ENCODE data around the gene SELPLG. TPM values are rescaled to one million over a fixed set of nuclear protein-coding genes. Genes with fewer than 3 reads are reported as not detected.
"Not testable (repeated sequence)": the region's sequence is repeated elsewhere in the genome, so short reads cannot be mapped to it uniquely, and the experiment has no call there.

The SELPLG gene
- polyA plus RNA-seq, 2 donors: 0.86 to 2.0 TPM

GRCh38 chr12:108622421-108622820, 11.3 kb downstream of the SELPLG start:
- no peaks in the 10 kb centered on the region for H3K27me3 ChIP-seq (ENCODE audit: control insufficient read depth in 1 of 2, insufficient read depth in 2 of 2, low read length in 2 of 2)
- H3K36me3 ChIP-seq (ENCODE audit: control insufficient read depth in 2 of 2, insufficient read depth in 2 of 2, low read length in 1 of 2): peaks cover 0 to 3% of the 10 kb centered on the region in 2 donors
- WGBS, 2 donors: 39 to 53% methylated on average over 4 of the region's 4 CpGs
- peaks cover 0 to 2% of the 10 kb centered on the region in 2 donors for H3K4me1 ChIP-seq (ENCODE audit: control insufficient read depth in 2 of 2, insufficient read depth in 2 of 2, low read length in 1 of 2)
- H3K4me3 ChIP-seq (ENCODE audit: low read depth in 1 of 2, low read length in 2 of 2): no peak overlapping the region
- no peak overlapping the region for H3K27ac ChIP-seq (ENCODE audit: low read depth in 2 of 2, low read length in 1 of 2)
- H3K9me3 ChIP-seq (ENCODE audit: control insufficient read depth in 2 of 2, insufficient read depth in 1 of 2, low read depth in 1 of 2, low read length in 1 of 2): no peaks in the 10 kb centered on the region

GRCh38 chr12:108621161-108621560, 12.5 kb downstream of the SELPLG start:
- 69 to 81% methylated on average over 3 of the region's 3 CpGs for WGBS, 2 donors
- Histone ChIP-seq H3K27me3 (ENCODE audit: control insufficient read depth in 1 of 2, insufficient read depth in 2 of 2, low read length in 2 of 2) (no peaks in the 10 kb centered on the region), H3K27ac (ENCODE audit: low read depth in 2 of 2, low read length in 1 of 2) (no peak overlapping the region), H3K36me3 (ENCODE audit: control insufficient read depth in 2 of 2, insufficient read depth in 2 of 2, low read length in 1 of 2) (peaks cover 0 to 3% of the 10 kb centered on the region in 2 donors), H3K9me3 (ENCODE audit: control insufficient read depth in 2 of 2, insufficient read depth in 1 of 2, low read depth in 1 of 2, low read length in 1 of 2) (no peaks in the 10 kb centered on the region), H3K4me1 (ENCODE audit: control insufficient read depth in 2 of 2, insufficient read depth in 2 of 2, low read length in 1 of 2) (peaks cover 2% of the 10 kb centered on the region in 2 donors), H3K4me3 (ENCODE audit: low read depth in 1 of 2, low read length in 2 of 2) (no peak overlapping the region)

GRCh38 chr12:108620236-108620879, 13.3 kb downstream of the SELPLG start:
- Histone ChIP-seq H3K4me1 (ENCODE audit: control insufficient read depth in 2 of 2, insufficient read depth in 2 of 2, low read length in 1 of 2) (peaks cover 2% of the 10 kb centered on the region in 2 donors), H3K27me3 (ENCODE audit: control insufficient read depth in 1 of 2, insufficient read depth in 2 of 2, low read length in 2 of 2) (no peaks in the 10 kb centered on the region), H3K9me3 (ENCODE audit: control insufficient read depth in 2 of 2, insufficient read depth in 1 of 2, low read depth in 1 of 2, low read length in 1 of 2) (no peaks in the 10 kb centered on the region), H3K27ac (ENCODE audit: low read depth in 2 of 2, low read length in 1 of 2) (no peak overlapping the region), H3K36me3 (ENCODE audit: control insufficient read depth in 2 of 2, insufficient read depth in 2 of 2, low read length in 1 of 2) (peaks cover 0 to 3% of the 10 kb centered on the region in 2 donors), H3K4me3 (ENCODE audit: low read depth in 1 of 2, low read length in 2 of 2) (no peak overlapping the region)
- 93 to 94% methylated on average over 10 of the region's 10 CpGs for WGBS, 2 donors

- H3K27me3 ChIP-seq (ENCODE audit: control insufficient read depth in 1 of 2, insufficient read depth in 2 of 2, low read length in 2 of 2): no peaks in the 10 kb centered on the region
- H3K4me1 ChIP-seq (ENCODE audit: control insufficient read depth in 2 of 2, insufficient read depth in 2 of 2, low read length in 1 of 2): peaks cover 2% of the 10 kb centered on the region in 2 donors
- H3K4me3 ChIP-seq (ENCODE audit: low read depth in 1 of 2, low read length in 2 of 2): no peak overlapping the region
- no peaks in the 10 kb centered on the region for H3K9me3 ChIP-seq (ENCODE audit: control insufficient read depth in 2 of 2, insufficient read depth in 1 of 2, low read depth in 1 of 2, low read length in 1 of 2)
- no peak overlapping the region for H3K27ac ChIP-seq (ENCODE audit: low read depth in 2 of 2, low read length in 1 of 2)
- WGBS, 2 donors: 64 to 66% methylated on average over 14 of the region's 14 CpGs
- H3K36me3 ChIP-seq (ENCODE audit: control insufficient read depth in 2 of 2, insufficient read depth in 2 of 2, low read length in 1 of 2): peaks cover 0 to 3% of the 10 kb centered on the region in 2 donors
Measured at GRCh38 chr12:108619369-108620160, 14.1 kb downstream of the SELPLG start.

GRCh38 chr12:108618953-108619274, 14.8 kb downstream of the SELPLG start:
- whole genome bisulfite sequencing, 2 donors: 76 to 89% methylated on average over 4 of the region's 4 CpGs
- H3K27me3 ChIP-seq (ENCODE audit: control insufficient read depth in 1 of 2, insufficient read depth in 2 of 2, low read length in 2 of 2); H3K27ac ChIP-seq (ENCODE audit: low read depth in 2 of 2, low read length in 1 of 2); H3K36me3 ChIP-seq (ENCODE audit: control insufficient read depth in 2 of 2, insufficient read depth in 2 of 2, low read length in 1 of 2); H3K9me3 ChIP-seq (ENCODE audit: control insufficient read depth in 2 of 2, insufficient read depth in 1 of 2, low read depth in 1 of 2, low read length in 1 of 2); H3K4me3 ChIP-seq (ENCODE audit: low read depth in 1 of 2, low read length in 2 of 2); H3K4me1 ChIP-seq (ENCODE audit: control insufficient read depth in 2 of 2, insufficient read depth in 2 of 2, low read length in 1 of 2): not testable (repeated sequence)

GRCh38 chr12:108618079-108618952, 15.4 kb downstream of the SELPLG start:
- Histone ChIP-seq H3K27me3 (ENCODE audit: control insufficient read depth in 1 of 2, insufficient read depth in 2 of 2, low read length in 2 of 2) (no peaks in the 10 kb centered on the region), H3K36me3 (ENCODE audit: control insufficient read depth in 2 of 2, insufficient read depth in 2 of 2, low read length in 1 of 2) (peaks cover 0 to 2% of the 10 kb centered on the region in 2 donors), H3K9me3 (ENCODE audit: control insufficient read depth in 2 of 2, insufficient read depth in 1 of 2, low read depth in 1 of 2, low read length in 1 of 2) (no peaks in the 10 kb centered on the region), H3K4me3 (ENCODE audit: low read depth in 1 of 2, low read length in 2 of 2) (no peak overlapping the region), H3K27ac (ENCODE audit: low read depth in 2 of 2, low read length in 1 of 2) (no peak overlapping the region), H3K4me1 (ENCODE audit: control insufficient read depth in 2 of 2, insufficient read depth in 2 of 2, low read length in 1 of 2) (peaks cover 2% of the 10 kb centered on the region in 2 donors)
- 10 to 12% methylated on average over 16 of the region's 16 CpGs for WGBS, 2 donors

GRCh38 chr12:108616941-108617858, 16.5 kb downstream of the SELPLG start:
- no peaks in the 10 kb centered on the region for H3K27me3 ChIP-seq (ENCODE audit: control insufficient read depth in 1 of 2, insufficient read depth in 2 of 2, low read length in 2 of 2)
- H3K4me1 ChIP-seq (ENCODE audit: control insufficient read depth in 2 of 2, insufficient read depth in 2 of 2, low read length in 1 of 2): peaks cover 0 to 2% of the 10 kb centered on the region in 2 donors
- no peak overlapping the region for H3K27ac ChIP-seq (ENCODE audit: low read depth in 2 of 2, low read length in 1 of 2)
- no peaks in the 10 kb centered on the region for H3K9me3 ChIP-seq (ENCODE audit: control insufficient read depth in 2 of 2, insufficient read depth in 1 of 2, low read depth in 1 of 2, low read length in 1 of 2)
- no peak overlapping the region for H3K4me3 ChIP-seq (ENCODE audit: low read depth in 1 of 2, low read length in 2 of 2)
- 67% methylated on average over 14 of the region's 14 CpGs for WGBS, 2 donors
- H3K36me3 ChIP-seq (ENCODE audit: control insufficient read depth in 2 of 2, insufficient read depth in 2 of 2, low read length in 1 of 2): no peaks in the 10 kb centered on the region

GRCh38 chr12:108616359-108616758, 17.3 kb downstream of the SELPLG start:
- WGBS, 2 donors: 91 to 98% methylated on average over 2 of the region's 2 CpGs
- Histone ChIP-seq H3K36me3 (ENCODE audit: control insufficient read depth in 2 of 2, insufficient read depth in 2 of 2, low read length in 1 of 2) (no peaks in the 10 kb centered on the region), H3K4me3 (ENCODE audit: low read depth in 1 of 2, low read length in 2 of 2) (no peak overlapping the region), H3K27me3 (ENCODE audit: control insufficient read depth in 1 of 2, insufficient read depth in 2 of 2, low read length in 2 of 2) (no peaks in the 10 kb centered on the region), H3K27ac (ENCODE audit: low read depth in 2 of 2, low read length in 1 of 2) (no peak overlapping the region), H3K4me1 (ENCODE audit: control insufficient read depth in 2 of 2, insufficient read depth in 2 of 2, low read length in 1 of 2) (peaks cover 0 to 2% of the 10 kb centered on the region in 2 donors), H3K9me3 (ENCODE audit: control insufficient read depth in 2 of 2, insufficient read depth in 1 of 2, low read depth in 1 of 2, low read length in 1 of 2) (no peaks in the 10 kb centered on the region)

- no peaks in the 10 kb centered on the region for H3K9me3 ChIP-seq (ENCODE audit: control insufficient read depth in 2 of 2, insufficient read depth in 1 of 2, low read depth in 1 of 2, low read length in 1 of 2)
- H3K27ac ChIP-seq (ENCODE audit: low read depth in 2 of 2, low read length in 1 of 2): no peak overlapping the region
- peaks cover 0 to 2% of the 10 kb centered on the region in 2 donors for H3K4me1 ChIP-seq (ENCODE audit: control insufficient read depth in 2 of 2, insufficient read depth in 2 of 2, low read length in 1 of 2)
- no peak overlapping the region for H3K4me3 ChIP-seq (ENCODE audit: low read depth in 1 of 2, low read length in 2 of 2)
- H3K36me3 ChIP-seq (ENCODE audit: control insufficient read depth in 2 of 2, insufficient read depth in 2 of 2, low read length in 1 of 2): no peaks in the 10 kb centered on the region
- WGBS, 2 donors: 86 to 96% methylated on average over 1 of the region's 1 CpG
- H3K27me3 ChIP-seq (ENCODE audit: control insufficient read depth in 1 of 2, insufficient read depth in 2 of 2, low read length in 2 of 2): no peaks in the 10 kb centered on the region
Measured at GRCh38 chr12:108615918-108616317, 17.8 kb downstream of the SELPLG start.
